K562 (cell line): ENCODE results near the gene AP2A2. TPM values are rescaled to one million over a fixed set of nuclear protein-coding genes. Genes with fewer than 3 reads are reported as not detected.

Source experiments
- BRD4 ChIP-seq: fragments of 200-600 bp; sonication (generic); IDR thresholded peaks from 2 replicates; pipeline ENCODE4 v1.6.1; 2017; ENCODE audit warnings: inconsistent platforms
- CBX8 ChIP-seq: fragments of 200-600 bp; sonication (generic); IDR thresholded peaks from 2 replicates; pipeline ENCODE4 v1.6.1; 2012; ENCODE audit warnings: borderline replicate concordance, mixed run types, low read depth, mild to moderate bottlenecking, moderate library complexity, mixed read lengths, low read length, control low read depth, inconsistent platforms; ENCODE audit not compliant: poor library complexity, severe bottlenecking; ENCODE audit errors: extremely low read depth
- KDM2B ChIP-seq: fragments of 250-450 bp; sonication (Bioruptor Pico); IDR thresholded peaks from 2 replicates; pipeline ENCODE4 v1.8.0; 2021; ENCODE audit warnings: mild to moderate bottlenecking, moderate library complexity
- MXI1 ChIP-seq: IDR thresholded peaks from 2 replicates; pipeline ENCODE4 v1.6.1; 2011; ENCODE audit warnings: low read depth, mild to moderate bottlenecking, improper control_type of control experiment, low read length
- NCOA4 ChIP-seq: fragments of 450-650 bp; IDR thresholded peaks from 2 replicates; pipeline ENCODE4 v1.6.1; 2018; ENCODE audit warnings: mild to moderate bottlenecking; ENCODE audit not compliant: partially characterized antibody
- NONO ChIP-seq, 2 experiments: fragments of 200-400 bp in 1 of 2; fragments of 450-650 bp in 1 of 2; formaldehyde crosslinking in 1 of 2; IDR thresholded peaks; 2 replicates each; pipeline ENCODE4 v1.6.1; 2017; ENCODE audit warnings: low read depth in 2 of 2, mild to moderate bottlenecking in 2 of 2, moderate library complexity in 2 of 2, low read length in 1 of 2
- THAP12 ChIP-seq: fragments of 250-450 bp; sonication (Bioruptor Pico); IDR thresholded peaks from 2 replicates; pipeline ENCODE4 v1.9.0; 2021; ENCODE audit warnings: mild to moderate bottlenecking, inconsistent platforms
- ZBTB43 ChIP-seq: sonication (generic); formaldehyde crosslinking; IDR thresholded peaks from 2 replicates; pipeline ENCODE4 v1.8.0; 2023; ENCODE audit warnings: mild to moderate bottlenecking, missing genetic modification reagents
- ZHX1 ChIP-seq: fragments of 150-350 bp; conservative IDR thresholded peaks from 2 replicates; pipeline ENCODE4 v1.6.1; 2014; ENCODE audit warnings: low read length
- ZNF436 ChIP-seq: fragments of 250-450, 450-650 bp; sonication (Bioruptor Pico); formaldehyde crosslinking; IDR thresholded peaks from 2 replicates; pipeline ENCODE4 v1.7.0; 2020; ENCODE audit warnings: mild to moderate bottlenecking
- polyA plus RNA-seq, 8 experiments: library from polyadenylated mRNA; depleted of rRNA in 4 of 8; stranded (reverse) in 5 of 8; unstranded in 3 of 8; fragments of >200 nt; fragmentation: Nextera tagmentation in 2 of 8; fragmentation: Illumina TruSeq in 1 of 8; extraction: Ambion mirVana in 2 of 8; extraction: Trizol in 1 of 8; gene quantifications; 2 replicates each; pipeline versions ENCODE4 v1.2.1 to v1.2.3, GENCODE V29; 2011 to 2014; ENCODE audit warnings: inconsistent platforms in 1 of 8, missing spikeins in 1 of 8
- total RNA-seq, 7 experiments: library from RNA; depleted of rRNA in 6 of 7; stranded (reverse); fragments of >200 nt in 6 of 7; fragmentation: Illumina TruSeq in 2 of 7; extraction: Trizol in 2 of 7; gene quantifications; 2 replicates each; pipeline versions ENCODE4 v1.2.1 to v1.2.3, GENCODE V29; 2011 to 2021; ENCODE audit warnings: low replicate concordance in 1 of 7

Gene AP2A2
- total and polyA plus RNA-seq, 9 of the 15 experiments (the other 6 are each of a cell fraction or from before 2014, with no cell fraction given), result 0.69 to 41.7 (median 15.2) TPM

- TF ChIP-seq THAP12 (CRISPR knock-in tag), result no peak
- TF ChIP-seq ZHX1, result no peak
- no peak for TF ChIP-seq KDM2B
- TF ChIP-seq ZNF436 (CRISPR knock-in tag), result no peak
- TF ChIP-seq MXI1, result no peak
- TF ChIP-seq NCOA4, result no peak
- no peak for TF ChIP-seq ZBTB43 (CRISPR knock-in tag)
- no peak for TF ChIP-seq CBX8
- no peak for TF ChIP-seq NONO (IDR thresholded peaks at IDR 0.05; ENCODE audit: low read depth in 2 of 2, low read length in 1 of 2)
- no peak for TF ChIP-seq BRD4
These were observed 10.5 kb downstream of the AP2A2 start (continued) for GRCh38 chr11:936199-936598.
